ENCODE data around the gene AHSG.

DNA sequence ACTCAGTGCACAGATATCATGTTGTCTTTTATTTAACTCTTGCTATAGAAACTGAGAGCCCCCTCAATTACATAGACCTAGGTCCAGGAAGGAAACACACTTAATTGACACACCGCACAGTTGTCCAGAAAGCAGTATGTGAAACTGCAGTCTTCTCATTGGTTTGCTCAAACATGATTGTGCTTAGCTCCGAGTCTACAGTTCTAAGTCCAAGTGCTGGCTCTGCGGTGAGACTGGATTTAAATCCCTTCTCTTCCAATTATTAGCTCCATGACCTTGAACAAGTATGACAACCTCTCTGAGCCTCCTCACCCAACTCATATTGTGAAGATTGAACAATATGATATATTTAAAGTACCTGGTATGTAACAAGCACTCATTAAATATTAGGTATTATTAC is 19.0 kb upstream of the AHSG start:
- TF ChIP-seq CTCF (IDR thresholded peaks at IDR 0.05) = no peak
- TF ChIP-seq EP300 (IDR thresholded peaks at IDR 0.05) = no peak
- no peak for TF ChIP-seq POLR2A (IDR thresholded peaks at IDR 0.05)
- no peak for TF ChIP-seq POLR2AphosphoS5 (IDR thresholded peaks at IDR 0.05)
